Neural progenitor cell (in vitro differentiated cells): Measurements from ENCODE around the gene GALNT18. TPM values are rescaled to one million over a fixed set of nuclear protein-coding genes. Genes with fewer than 3 reads are reported as not detected.

ENCODE experiments used
- DNase-seq: peaks from one replicate; pipeline ENCODE4 v3.0.0-alpha.2; 2016; ENCODE audit warnings: low spot score
- H2AFZ ChIP-seq: fragments of 200-600 bp; sonication (generic); replicated peaks from 2 replicates; pipeline ENCODE4 v1.6.1; 2016; ENCODE audit warnings: antibody characterized with exemption
- H3F3A ChIP-seq: fragments of 200-600 bp; sonication (generic); 2 replicates; pipeline ENCODE4 v1.6.1; 2016; ENCODE audit warnings: antibody characterized with exemption, low read depth
- H3K27ac ChIP-seq: fragments of 200-600 bp; sonication (generic); 2 replicates; pipeline ENCODE4 v1.5.1; 2016; ENCODE audit warnings: mild to moderate bottlenecking
- H3K27me3 ChIP-seq: fragments of 200-600 bp; sonication (generic); 2 replicates; pipeline ENCODE4 v1.6.1; 2016; ENCODE audit warnings: mild to moderate bottlenecking, moderate library complexity
- H3K36me3 ChIP-seq: fragments of 200-600 bp; sonication (generic); 2 replicates; pipeline ENCODE4 v1.5.1; 2016
- H3K4me1 ChIP-seq: fragments of 200-600 bp; sonication (generic); 2 replicates; pipeline ENCODE4 v1.6.1; 2016; ENCODE audit warnings: mixed run types
- H3K4me2 ChIP-seq: fragments of 200-600 bp; sonication (generic); 2 replicates; pipeline ENCODE4 v1.6.1; 2016
- H3K4me3 ChIP-seq: fragments of 200-600 bp; sonication (generic); 2 replicates; pipeline ENCODE4 v1.5.1; 2016
- H3K79me2 ChIP-seq: fragments of 200-600 bp; sonication (generic); 2 replicates; pipeline ENCODE4 v1.6.1; 2016; ENCODE audit warnings: low read depth
- H3K9ac ChIP-seq: fragments of 200-600 bp; sonication (generic); 2 replicates; pipeline ENCODE4 v1.6.1; 2016
- H3K9me3 ChIP-seq: fragments of 200-600 bp; sonication (generic); 2 replicates; pipeline ENCODE4 v1.5.1; 2016; ENCODE audit warnings: low read depth
- H4K20me1 ChIP-seq: fragments of 200-600 bp; sonication (generic); 2 replicates; pipeline ENCODE4 v1.6.1; 2016; ENCODE audit warnings: low read depth
- H3K27ac Mint-ChIP-seq: 3 replicates; pipeline ENCODE4 v1.8.0; 2021; ENCODE audit warnings: mixed read lengths
- H3K27me3 Mint-ChIP-seq: 2 replicates; pipeline ENCODE4 v1.8.0; 2022; ENCODE audit warnings: low read depth, mild to moderate bottlenecking, inconsistent platforms, moderate library complexity, mixed read lengths; ENCODE audit not compliant: insufficient read depth
- H3K36me3 Mint-ChIP-seq: 3 replicates; pipeline ENCODE4 v1.8.0; 2021; ENCODE audit warnings: mixed read lengths
- H3K4me1 Mint-ChIP-seq: 3 replicates; pipeline ENCODE4 v1.8.0; 2021; ENCODE audit warnings: mixed read lengths
- H3K4me3 Mint-ChIP-seq: 3 replicates; pipeline ENCODE4 v1.8.0; 2021; ENCODE audit warnings: mild to moderate bottlenecking, moderate library complexity, mixed read lengths
- H3K9me3 Mint-ChIP-seq: 3 replicates; pipeline ENCODE4 v1.8.0; 2020; ENCODE audit warnings: mixed read lengths
- EZH2 ChIP-seq: fragments of 200-600 bp; sonication (generic); IDR thresholded peaks from 2 replicates; pipeline ENCODE4 v1.6.1; 2017; ENCODE audit warnings: antibody characterized with exemption, mild to moderate bottlenecking, moderate library complexity
- EZH2phosphoT487 ChIP-seq: fragments of 200-600 bp; sonication (generic); IDR thresholded peaks from 2 replicates; pipeline ENCODE4 v1.6.1; 2017; ENCODE audit warnings: antibody characterized with exemption
- total RNA-seq: library from RNA; depleted of rRNA; stranded (reverse); fragments of >200 nt; gene quantifications from 2 replicates; pipeline ENCODE4 v1.2.3, GENCODE V29; 2015; ENCODE audit warnings: low replicate concordance
- TF ChIP-seq, protein P1 (sequence below): fragments of 200-600 bp; sonication (generic); IDR thresholded peaks from 2 replicates; pipeline ENCODE4 v1.5.1; 2017; ENCODE audit warnings: antibody characterized with exemption, mild to moderate bottlenecking

The GALNT18 gene
- total RNA-seq, 1 donor from 2014 or later, result 2.4 TPM

DNA sequence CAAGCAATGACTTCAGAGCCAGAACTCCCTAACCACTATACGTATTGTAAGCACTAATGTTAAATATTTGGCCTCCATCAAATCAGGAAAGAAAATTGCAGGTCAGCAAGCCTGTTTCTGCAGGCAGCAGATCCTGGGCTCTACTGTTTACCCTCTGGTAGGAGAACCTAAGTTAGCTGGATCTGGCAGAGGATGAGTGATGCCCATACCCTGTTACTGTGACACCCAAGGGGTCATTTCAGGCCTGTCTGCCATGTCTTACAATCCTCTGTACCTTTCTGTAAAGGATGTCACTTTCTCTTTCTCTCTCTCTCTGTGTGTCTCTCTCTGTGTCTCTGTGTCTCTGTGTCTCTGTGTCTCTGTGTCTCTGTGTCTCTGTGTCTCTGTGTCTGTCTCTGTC lies 375.6 kb downstream of the GALNT18 start:
- Histone ChIP-seq H3K27ac (no peak overlapping the region), H4K20me1 (no peaks in the 10 kb centered on the region), H3K27me3 (no peaks in the 10 kb centered on the region), H3K4me3 (no peak overlapping the region), H3K36me3 (no peaks in the 10 kb centered on the region), H3F3A (peaks cover 24% of the 10 kb centered on the region), H2AFZ (no peak overlapping the region), H3K4me2 (no peak overlapping the region), H3K9me3 (no peaks in the 10 kb centered on the region), H3K9ac (no peak overlapping the region), H3K79me2 (no peaks in the 10 kb centered on the region), H3K4me1 (peaks cover 15% of the 10 kb centered on the region)
- H3K36me3 Mint-ChIP-seq, result no peaks in the 10 kb centered on the region
- peaks cover 8% of the 10 kb centered on the region for H3K9me3 Mint-ChIP-seq
- H3K27me3 Mint-ChIP-seq, result peaks cover 18% of the 10 kb centered on the region
- peaks cover 31% of the 10 kb centered on the region for H3K4me1 Mint-ChIP-seq
- H3K4me3 Mint-ChIP-seq, result no peak overlapping the region
- no peak overlapping the region for H3K27ac Mint-ChIP-seq
- TF ChIP-seq EZH2, result no peak
- TF ChIP-seq, protein P1, sequence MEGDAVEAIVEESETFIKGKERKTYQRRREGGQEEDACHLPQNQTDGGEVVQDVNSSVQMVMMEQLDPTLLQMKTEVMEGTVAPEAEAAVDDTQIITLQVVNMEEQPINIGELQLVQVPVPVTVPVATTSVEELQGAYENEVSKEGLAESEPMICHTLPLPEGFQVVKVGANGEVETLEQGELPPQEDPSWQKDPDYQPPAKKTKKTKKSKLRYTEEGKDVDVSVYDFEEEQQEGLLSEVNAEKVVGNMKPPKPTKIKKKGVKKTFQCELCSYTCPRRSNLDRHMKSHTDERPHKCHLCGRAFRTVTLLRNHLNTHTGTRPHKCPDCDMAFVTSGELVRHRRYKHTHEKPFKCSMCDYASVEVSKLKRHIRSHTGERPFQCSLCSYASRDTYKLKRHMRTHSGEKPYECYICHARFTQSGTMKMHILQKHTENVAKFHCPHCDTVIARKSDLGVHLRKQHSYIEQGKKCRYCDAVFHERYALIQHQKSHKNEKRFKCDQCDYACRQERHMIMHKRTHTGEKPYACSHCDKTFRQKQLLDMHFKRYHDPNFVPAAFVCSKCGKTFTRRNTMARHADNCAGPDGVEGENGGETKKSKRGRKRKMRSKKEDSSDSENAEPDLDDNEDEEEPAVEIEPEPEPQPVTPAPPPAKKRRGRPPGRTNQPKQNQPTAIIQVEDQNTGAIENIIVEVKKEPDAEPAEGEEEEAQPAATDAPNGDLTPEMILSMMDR, result no peak
- TF ChIP-seq EZH2phosphoT487, result no peak
- DNase-seq, result no peak

- Mint-ChIP-seq H3K27ac (no peak overlapping the region), H3K4me3 (no peak overlapping the region), H3K9me3 (peaks cover 8% of the 10 kb centered on the region), H3K27me3 (peaks cover 18% of the 10 kb centered on the region), H3K36me3 (no peaks in the 10 kb centered on the region), H3K4me1 (peaks cover 31% of the 10 kb centered on the region)
- Histone ChIP-seq H3K79me2 (no peaks in the 10 kb centered on the region), H3F3A (peaks cover 24% of the 10 kb centered on the region), H3K36me3 (no peaks in the 10 kb centered on the region), H3K27me3 (no peaks in the 10 kb centered on the region), H3K4me1 (peaks cover 15% of the 10 kb centered on the region), H3K9ac (no peak overlapping the region), H3K9me3 (no peaks in the 10 kb centered on the region), H3K27ac (no peak overlapping the region), H4K20me1 (no peaks in the 10 kb centered on the region), H2AFZ (no peak overlapping the region), H3K4me2 (no peak overlapping the region), H3K4me3 (no peak overlapping the region)
- no peak for DNase-seq
- TF ChIP-seq, protein P1, result no peak
- TF ChIP-seq EZH2 (no peak), EZH2phosphoT487 (no peak)
Measured at GRCh38 chr11:11245453-11245852, 376.4 kb downstream of the GALNT18 start.

GRCh38 chr11:11244470-11245080 lies 377.2 kb downstream of the GALNT18 start:
- H3K9ac ChIP-seq, result no peak overlapping the region
- H3K27ac ChIP-seq, result peak overlapping the region; percentile 44
- no peak for TF ChIP-seq EZH2
- TF ChIP-seq, protein P1, result no peak
- no peak for TF ChIP-seq EZH2phosphoT487
- H4K20me1 ChIP-seq, result no peaks in the 10 kb centered on the region
- H3K9me3 ChIP-seq, result no peaks in the 10 kb centered on the region
- peaks cover 24% of the 10 kb centered on the region for H3F3A ChIP-seq
- H3K36me3 ChIP-seq, result no peaks in the 10 kb centered on the region
- no peak overlapping the region for H3K4me3 ChIP-seq
- DNase-seq, result no peak
- peaks cover 20% of the 10 kb centered on the region for H3K27me3 Mint-ChIP-seq
- no peak overlapping the region for H3K4me3 Mint-ChIP-seq
- no peaks in the 10 kb centered on the region for H3K27me3 ChIP-seq
- H3K4me1 ChIP-seq, result peaks cover 15% of the 10 kb centered on the region
- H3K36me3 Mint-ChIP-seq, result no peaks in the 10 kb centered on the region
- peak overlapping the region; percentile 97 for H3K27ac Mint-ChIP-seq
- H3K9me3 Mint-ChIP-seq, result peaks cover 8% of the 10 kb centered on the region
- H3K4me2 ChIP-seq, result peak overlapping the region; percentile 23
- H2AFZ ChIP-seq, result peak overlapping the region; percentile 55
- peaks cover 31% of the 10 kb centered on the region for H3K4me1 Mint-ChIP-seq
- H3K79me2 ChIP-seq, result no peaks in the 10 kb centered on the region
